H9 (cell line): ENCODE results near the gene SERPINB2. TPM values are rescaled to one million over a fixed set of nuclear protein-coding genes. Genes with fewer than 3 reads are reported as not detected.

Experiments
- DNase-seq: peaks from one replicate; pipeline ENCODE4 v3.0.0-alpha.2; 2017
- H2AFZ ChIP-seq: one replicate; pipeline ENCODE4 v1.6.1; 2013; ENCODE audit warnings: mild to moderate bottlenecking, low read length, control low read depth, moderate library complexity
- H2AK5ac ChIP-seq: 2 replicates; pipeline ENCODE4 v1.6.1; 2013; ENCODE audit warnings: low read length, control low read depth, mixed read lengths; ENCODE audit not compliant: insufficient read length
- H2BK120ac ChIP-seq: one replicate; pipeline ENCODE4 v1.6.1; 2013; ENCODE audit warnings: low read depth, mild to moderate bottlenecking, low read length, control low read depth, inconsistent platforms; ENCODE audit not compliant: poor library complexity, severe bottlenecking
- H2BK12ac ChIP-seq: 2 replicates; pipeline ENCODE4 v1.6.1; 2013; ENCODE audit warnings: low read length, control low read depth, mixed read lengths, low read depth; ENCODE audit not compliant: insufficient read length
- H2BK15ac ChIP-seq: 2 replicates; pipeline ENCODE4 v1.6.1; 2013; ENCODE audit warnings: low read depth, low read length, control low read depth
- H2BK20ac ChIP-seq: one replicate; pipeline ENCODE4 v1.6.1; 2013; ENCODE audit warnings: low read depth, mild to moderate bottlenecking, low read length, control low read depth, inconsistent platforms; ENCODE audit not compliant: poor library complexity, severe bottlenecking
- H2BK5ac ChIP-seq: 2 replicates; pipeline ENCODE4 v1.6.1; 2013; ENCODE audit warnings: low read length, control low read depth, mixed read lengths; ENCODE audit not compliant: insufficient read length
- H3K14ac ChIP-seq: 2 replicates; pipeline ENCODE4 v1.6.1; 2013; ENCODE audit warnings: low read length, control low read depth; ENCODE audit not compliant: insufficient read depth
- H3K18ac ChIP-seq: 2 replicates; pipeline ENCODE4 v1.6.1; 2013; ENCODE audit warnings: low read depth, mild to moderate bottlenecking, mixed read lengths, low read length, control low read depth; ENCODE audit not compliant: insufficient read length
- H3K23ac ChIP-seq: 2 replicates; pipeline ENCODE4 v1.6.1; 2013; ENCODE audit warnings: low read length, control low read depth, mixed read lengths, low read depth; ENCODE audit not compliant: insufficient read length
- H3K23me2 ChIP-seq: 2 replicates; pipeline ENCODE4 v1.6.1; 2013; ENCODE audit warnings: low read depth, mild to moderate bottlenecking, mixed read lengths, low read length, control low read depth; ENCODE audit not compliant: insufficient read length, poor library complexity, severe bottlenecking
- H3K27ac ChIP-seq: 2 replicates; pipeline ENCODE4 v1.5.1; 2013; ENCODE audit warnings: low read length, control low read depth, mixed read lengths, low read depth; ENCODE audit not compliant: insufficient read length
- H3K27me3 ChIP-seq: 2 replicates; pipeline ENCODE4 v1.6.1; 2013; ENCODE audit warnings: low read length, control low read depth, inconsistent platforms; ENCODE audit not compliant: insufficient read depth
- H3K4ac ChIP-seq: 2 replicates; pipeline ENCODE4 v1.6.1; 2013; ENCODE audit warnings: low read depth, mild to moderate bottlenecking, control low read depth, inconsistent platforms, low read length, moderate library complexity
- H3K4me1 ChIP-seq: 2 replicates; pipeline ENCODE4 v1.6.1; 2013; ENCODE audit warnings: low read length, control low read depth, inconsistent platforms; ENCODE audit not compliant: insufficient read depth
- H3K4me2 ChIP-seq: 2 replicates; pipeline ENCODE4 v1.6.1; 2013; ENCODE audit warnings: low read length, control low read depth, mixed read lengths; ENCODE audit not compliant: insufficient read length, insufficient read depth
- H3K56ac ChIP-seq: 2 replicates; pipeline ENCODE4 v1.6.1; 2013; ENCODE audit warnings: low read depth, mild to moderate bottlenecking, mixed read lengths, low read length, control low read depth; ENCODE audit not compliant: insufficient read length
- H3K79me1 ChIP-seq: 2 replicates; pipeline ENCODE4 v1.6.1; 2013; ENCODE audit warnings: low read depth, mild to moderate bottlenecking, moderate library complexity, low read length, control low read depth, inconsistent platforms; ENCODE audit not compliant: insufficient read depth, poor library complexity, severe bottlenecking
- H3K79me2 ChIP-seq: 2 replicates; pipeline ENCODE4 v1.6.1; 2013; ENCODE audit warnings: low read length, control low read depth, inconsistent platforms; ENCODE audit not compliant: insufficient read depth
- H3K9ac ChIP-seq: 2 replicates; pipeline ENCODE4 v1.6.1; 2013; ENCODE audit warnings: low read length, control low read depth, mixed read lengths; ENCODE audit not compliant: insufficient read length; ENCODE audit errors: extremely low read depth
- H3K9me3 ChIP-seq: one replicate; pipeline ENCODE4 v1.6.1; 2013; ENCODE audit warnings: low read depth, low read length, inconsistent platforms; ENCODE audit not compliant: control insufficient read depth
- H3T11ph ChIP-seq: one replicate; pipeline ENCODE4 v1.6.1; 2013; ENCODE audit warnings: mild to moderate bottlenecking, low read length, control low read depth, inconsistent platforms
- H4K20me1 ChIP-seq: one replicate; pipeline ENCODE4 v1.6.1; 2013; ENCODE audit not compliant: control insufficient read depth, insufficient read length, insufficient read depth
- H4K5ac ChIP-seq: 2 replicates; pipeline ENCODE4 v1.6.1; 2013; ENCODE audit warnings: low read depth, mild to moderate bottlenecking, mixed read lengths, low read length, control low read depth; ENCODE audit not compliant: insufficient read length
- H4K8ac ChIP-seq: replicated peaks from 2 replicates; pipeline ENCODE4 v1.6.1; 2013; ENCODE audit warnings: low read length, control low read depth, mixed read lengths, low read depth; ENCODE audit not compliant: insufficient read length
- H4K91ac ChIP-seq: 2 replicates; pipeline ENCODE4 v1.6.1; 2013; ENCODE audit warnings: low read depth, mild to moderate bottlenecking, moderate library complexity, mixed read lengths, low read length, control low read depth; ENCODE audit not compliant: insufficient read length
- H3K27ac Mint-ChIP-seq, 3 experiments: 2 replicates in 2 of 3; 3 replicates in 1 of 3; pipeline ENCODE4 v1.8.0; 2020 to 2021; ENCODE audit warnings: mixed read lengths in 3 of 3, mild to moderate bottlenecking in 1 of 3, moderate library complexity in 1 of 3
- H3K27me3 Mint-ChIP-seq: 2 replicates; pipeline ENCODE4 v1.8.0; 2021; ENCODE audit warnings: low read depth, mild to moderate bottlenecking, moderate library complexity, mixed read lengths
- H3K36me3 Mint-ChIP-seq, 3 experiments: 2 replicates in 2 of 3; 3 replicates in 1 of 3; pipeline ENCODE4 v1.8.0; 2020 to 2021; ENCODE audit warnings: low read depth in 3 of 3, mixed read lengths in 3 of 3; ENCODE audit not compliant: insufficient read depth in 1 of 3
- H3K4me1 Mint-ChIP-seq, 2 experiments: 2 replicates each; pipeline ENCODE4 v1.8.0; 2020; ENCODE audit warnings: mixed read lengths in 2 of 2
- H3K4me3 Mint-ChIP-seq, 2 experiments: 2 replicates in 1 of 2; 3 replicates in 1 of 2; pipeline ENCODE4 v1.8.0; 2020 to 2021; ENCODE audit warnings: mild to moderate bottlenecking in 2 of 2, mixed read lengths in 2 of 2, moderate library complexity in 1 of 2
- H3K9me3 Mint-ChIP-seq, 2 experiments: 2 replicates in 1 of 2; 3 replicates in 1 of 2; pipeline ENCODE4 v1.8.0; 2020; ENCODE audit warnings: mild to moderate bottlenecking in 2 of 2, mixed read lengths in 2 of 2, moderate library complexity in 1 of 2
- WGBS: extraction: QIAGEN DNeasy Blood & Tissue Kit; methylation state at CpG from one replicate; pipeline ENCODE4 v1.1.7; 2013; ENCODE audit warnings: missing lambda C conversion rate, low lambda C conversion rate, mixed read lengths; ENCODE audit not compliant: insufficient read length; ENCODE audit errors: extremely low coverage; 5-methylcytosine and 5-hydroxymethylcytosine counted together
- total RNA-seq: library from RNA; stranded (reverse); gene quantifications from 2 replicates; pipeline ENCODE4 v1.2.1, GENCODE V29; 2021
- TF ChIP-seq, protein P1 (sequence below): fragments of 200-600 bp; sonication (generic); conservative IDR thresholded peaks from 3 replicates; pipeline ENCODE4 v1.8.0; 2021; ENCODE audit warnings: antibody characterized with exemption, mild to moderate bottlenecking

The SERPINB2 gene
- total RNA-seq, 1 experiment from 2014 or later: not detected

DNA sequence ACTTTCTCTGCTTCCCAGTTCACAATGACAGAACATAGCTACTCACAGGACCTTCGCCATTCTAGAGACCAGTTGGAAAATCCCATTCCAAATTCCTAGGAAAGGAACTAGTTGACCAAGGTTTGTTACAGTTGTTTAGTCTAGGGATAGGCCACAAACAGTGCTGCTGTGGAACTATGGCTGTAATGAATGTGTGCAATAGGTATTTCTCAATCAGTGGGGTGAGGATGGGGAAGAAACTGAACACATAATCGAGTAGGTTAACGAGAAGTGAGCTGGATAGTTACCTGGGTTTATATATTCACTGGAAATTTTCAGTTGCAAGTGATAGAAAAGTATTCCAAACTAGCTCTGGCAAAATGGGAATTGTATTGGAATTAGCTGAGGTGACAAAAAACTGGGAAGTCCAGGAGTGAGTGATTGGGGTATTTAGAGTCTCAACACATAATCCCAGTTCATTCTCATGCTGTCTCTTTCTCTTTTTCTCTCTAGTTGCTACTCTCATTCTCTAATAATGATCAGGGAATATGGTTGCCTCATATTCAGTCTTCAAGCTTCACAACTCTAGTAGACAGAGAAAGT lies 43.4 kb downstream of the SERPINB2 start:
- Histone ChIP-seq H2BK15ac (no peak overlapping the region), H3K9ac (no peak overlapping the region), H4K91ac (no peak overlapping the region), H3K4ac (no peak overlapping the region), H4K8ac (no peak overlapping the region), H3K23ac (no peak overlapping the region), H2AFZ (no peak overlapping the region), H3K4me1 (no peaks in the 10 kb centered on the region), H3K27me3 (no peaks in the 10 kb centered on the region), H4K20me1 (no peaks in the 10 kb centered on the region), H3K9me3 (no peaks in the 10 kb centered on the region), H2BK120ac (no peak overlapping the region), H4K5ac (no peak overlapping the region), H2BK20ac (no peak overlapping the region), H3K4me2 (no peak overlapping the region), H3K18ac (no peak overlapping the region), H3K27ac (no peak overlapping the region), H3T11ph (no peak overlapping the region), H3K79me1 (no peaks in the 10 kb centered on the region), H3K14ac (no peak overlapping the region), H3K56ac (no peak overlapping the region), H3K23me2 (no peaks in the 10 kb centered on the region), H2AK5ac (no peak overlapping the region), H2BK5ac (no peak overlapping the region), H3K79me2 (no peaks in the 10 kb centered on the region), H2BK12ac (no peak overlapping the region)
- no CpG with 5 or more reads among the region's 3 CpGs for WGBS
- H3K27ac Mint-ChIP-seq: no peak overlapping the region
- peaks cover 17% of the 10 kb centered on the region for H3K27me3 Mint-ChIP-seq
- no peaks in the 10 kb centered on the region for H3K4me1 Mint-ChIP-seq
- H3K9me3 Mint-ChIP-seq: no peaks in the 10 kb centered on the region
- H3K4me3 Mint-ChIP-seq: no peak overlapping the region
- no peaks in the 10 kb centered on the region for H3K36me3 Mint-ChIP-seq
- no peak for DNase-seq
- TF ChIP-seq, protein P1, sequence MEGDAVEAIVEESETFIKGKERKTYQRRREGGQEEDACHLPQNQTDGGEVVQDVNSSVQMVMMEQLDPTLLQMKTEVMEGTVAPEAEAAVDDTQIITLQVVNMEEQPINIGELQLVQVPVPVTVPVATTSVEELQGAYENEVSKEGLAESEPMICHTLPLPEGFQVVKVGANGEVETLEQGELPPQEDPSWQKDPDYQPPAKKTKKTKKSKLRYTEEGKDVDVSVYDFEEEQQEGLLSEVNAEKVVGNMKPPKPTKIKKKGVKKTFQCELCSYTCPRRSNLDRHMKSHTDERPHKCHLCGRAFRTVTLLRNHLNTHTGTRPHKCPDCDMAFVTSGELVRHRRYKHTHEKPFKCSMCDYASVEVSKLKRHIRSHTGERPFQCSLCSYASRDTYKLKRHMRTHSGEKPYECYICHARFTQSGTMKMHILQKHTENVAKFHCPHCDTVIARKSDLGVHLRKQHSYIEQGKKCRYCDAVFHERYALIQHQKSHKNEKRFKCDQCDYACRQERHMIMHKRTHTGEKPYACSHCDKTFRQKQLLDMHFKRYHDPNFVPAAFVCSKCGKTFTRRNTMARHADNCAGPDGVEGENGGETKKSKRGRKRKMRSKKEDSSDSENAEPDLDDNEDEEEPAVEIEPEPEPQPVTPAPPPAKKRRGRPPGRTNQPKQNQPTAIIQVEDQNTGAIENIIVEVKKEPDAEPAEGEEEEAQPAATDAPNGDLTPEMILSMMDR: no peak
